Measurements from ENCODE around the gene GALR2.
"Not testable (repeated sequence)": the region's sequence is repeated elsewhere in the genome, so short reads cannot be mapped to it uniquely, and the experiment has no call there.

Gene GALR2

GRCh38 chr17:76054112-76054476 is 20.5 kb upstream of the GALR2 start:
- TF ChIP-seq MYC (IDR thresholded peaks at IDR 0.05; ENCODE audit: low read depth, low read length) (no peak), MAX (IDR thresholded peaks at IDR 0.05; ENCODE audit: low read depth, low read length) (no peak), CTCF (IDR thresholded peaks at IDR 0.05; ENCODE audit: low read depth, low read length) (no peak), POLR2A (IDR thresholded peaks at IDR 0.05; ENCODE audit: extremely low read depth, insufficient read length) (no peak)
- H3K4me3 ChIP-seq (ENCODE audit: low read depth, low read length), result no peak overlapping the region
- DNase-seq (ENCODE audit: low read depth), result no peak

- peak; percentile 18 for DNase-seq (ENCODE audit: low read depth)
- TF ChIP-seq CTCF (IDR thresholded peaks at IDR 0.05; ENCODE audit: low read depth, low read length), result no peak
- no peak for TF ChIP-seq MAX (IDR thresholded peaks at IDR 0.05; ENCODE audit: low read depth, low read length)
- no peak for TF ChIP-seq POLR2A (IDR thresholded peaks at IDR 0.05; ENCODE audit: extremely low read depth, insufficient read length)
- no peak for TF ChIP-seq MYC (IDR thresholded peaks at IDR 0.05; ENCODE audit: low read depth, low read length)
- no peak overlapping the region for H3K4me3 ChIP-seq (ENCODE audit: low read depth, low read length)
These were observed 17.7 kb upstream of the GALR2 start for GRCh38 chr17:76056882-76057281.

GRCh38 chr17:76058264-76058663 is 16.3 kb upstream of the GALR2 start:
- not testable (repeated sequence) for DNase-seq (ENCODE audit: low read depth); H3K4me3 ChIP-seq (ENCODE audit: low read depth, low read length)

GRCh38 chr17:76063875-76064546 is 10.6 kb upstream of the GALR2 start:
- TF ChIP-seq MYC (IDR thresholded peaks at IDR 0.05; ENCODE audit: low read depth, low read length), result no peak
- TF ChIP-seq CTCF (IDR thresholded peaks at IDR 0.05; ENCODE audit: low read depth, low read length), result no peak
- TF ChIP-seq MAX (IDR thresholded peaks at IDR 0.05; ENCODE audit: low read depth, low read length), result no peak
- no peak for TF ChIP-seq POLR2A (IDR thresholded peaks at IDR 0.05; ENCODE audit: extremely low read depth, insufficient read length)
- DNase-seq (ENCODE audit: low read depth), result no peak

GRCh38 chr17:76065775-76066174 is 8.8 kb upstream of the GALR2 start:
- no peak overlapping the region for H3K4me3 ChIP-seq (ENCODE audit: low read depth, low read length)
- DNase-seq (ENCODE audit: low read depth), result no peak
- TF ChIP-seq MAX (IDR thresholded peaks at IDR 0.05; ENCODE audit: low read depth, low read length), result no peak
- TF ChIP-seq POLR2A (IDR thresholded peaks at IDR 0.05; ENCODE audit: extremely low read depth, insufficient read length), result no peak
- TF ChIP-seq MYC (IDR thresholded peaks at IDR 0.05; ENCODE audit: low read depth, low read length), result no peak
- no peak for TF ChIP-seq CTCF (IDR thresholded peaks at IDR 0.05; ENCODE audit: low read depth, low read length)

More at GRCh38 chr17:76063875-76064546, 10.6 kb upstream of the GALR2 start:
- no peak overlapping the region for H3K4me3 ChIP-seq (ENCODE audit: low read depth, low read length)

GRCh38 chr17:76071531-76072147 is 2.9 kb upstream of the GALR2 start:
- H3K4me3 ChIP-seq (ENCODE audit: low read depth, low read length), result peak overlapping the region; percentile 82
- no peak for DNase-seq (ENCODE audit: low read depth)

More at GRCh38 chr17:76071531-76072147, 2.9 kb upstream of the GALR2 start:
- no peak for TF ChIP-seq CTCF (IDR thresholded peaks at IDR 0.05; ENCODE audit: low read depth, low read length)
- no peak for TF ChIP-seq MYC (IDR thresholded peaks at IDR 0.05; ENCODE audit: low read depth, low read length)
